Measurements from ENCODE around the gene SAMM50.
A peak's percentile ranks its signal among the peaks of the same experiment; 100 is the strongest.

SAMM50 gene

DNA sequence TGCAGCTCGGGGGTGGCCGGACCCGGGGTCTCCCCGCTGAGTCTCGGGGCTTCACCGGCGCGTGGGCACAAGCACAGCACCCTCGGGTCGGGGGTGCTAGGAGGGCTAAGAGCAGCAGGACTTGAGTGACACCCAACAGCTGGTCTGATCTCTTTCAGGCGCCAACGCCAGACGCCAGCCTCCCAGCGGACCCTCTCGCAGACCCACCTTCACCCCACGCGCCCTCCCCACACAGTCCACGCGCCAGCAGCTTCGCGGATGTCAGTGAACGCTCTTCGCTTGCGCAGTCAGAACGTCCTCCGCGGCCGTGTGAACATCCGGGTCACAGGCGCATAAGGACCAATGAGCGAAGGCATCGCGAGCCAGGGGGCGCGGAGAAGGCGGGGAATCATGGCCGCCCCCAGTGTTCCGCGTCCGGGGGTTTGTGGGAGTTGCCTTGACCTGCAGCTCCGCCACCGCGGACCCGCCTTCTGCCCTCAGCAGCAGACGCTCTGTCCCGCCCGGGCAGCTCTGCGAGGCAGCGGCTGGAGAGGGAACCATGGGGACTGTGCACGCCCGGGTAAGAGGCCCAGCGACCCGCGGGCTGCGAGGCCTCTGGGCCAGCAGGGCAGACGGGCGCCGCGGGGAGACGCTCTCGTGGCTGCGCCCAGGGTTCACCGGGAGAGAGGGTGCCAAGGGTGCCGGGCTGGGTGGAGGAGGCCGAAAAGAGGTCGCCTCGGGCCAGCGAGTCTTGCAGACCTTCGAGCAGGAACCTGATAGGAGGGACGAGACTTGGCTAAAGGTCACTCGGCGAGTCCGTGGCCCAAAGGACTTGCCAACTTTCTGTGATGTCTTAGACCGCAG lies at the start of gene SAMM50:
Gene SAMM50 (plus strand): TSS at position 403 of the 843 bp plus-strand sequence. CDS start 136 bp downstream, at position 539.
- peak; percentile 94 to 97 (median 96) for DNase-seq

DNA sequence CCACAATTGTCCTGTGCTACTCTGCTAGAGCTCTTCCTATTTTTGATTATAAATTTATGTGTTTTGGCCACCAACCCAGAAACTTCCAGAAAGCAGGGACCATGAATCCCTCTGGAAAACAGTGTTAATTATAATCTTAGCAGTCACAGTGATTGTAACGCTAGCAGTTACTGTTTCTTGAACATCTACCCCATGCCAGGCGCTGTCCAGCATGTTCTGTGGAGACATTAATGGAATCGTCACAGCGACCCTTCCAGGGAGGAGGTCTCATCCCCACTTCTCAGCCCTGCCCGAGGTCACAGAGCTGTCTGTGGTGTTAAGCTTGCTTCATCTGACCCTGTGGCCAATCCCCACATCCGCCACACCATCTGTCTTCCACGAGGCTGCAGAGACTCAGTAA lies 49.6 kb upstream of the SAMM50 start:
- no peak for DNase-seq

GRCh38 chr22:43909708-43910107 lies 45.5 kb upstream of the SAMM50 start:
- DNase-seq = no peak

- no peak for DNase-seq
These were observed 45.0 kb upstream of the SAMM50 start for GRCh38 chr22:43910178-43910695.

GRCh38 chr22:43911351-43911750 lies 43.9 kb upstream of the SAMM50 start:
- no peak for DNase-seq

DNA sequence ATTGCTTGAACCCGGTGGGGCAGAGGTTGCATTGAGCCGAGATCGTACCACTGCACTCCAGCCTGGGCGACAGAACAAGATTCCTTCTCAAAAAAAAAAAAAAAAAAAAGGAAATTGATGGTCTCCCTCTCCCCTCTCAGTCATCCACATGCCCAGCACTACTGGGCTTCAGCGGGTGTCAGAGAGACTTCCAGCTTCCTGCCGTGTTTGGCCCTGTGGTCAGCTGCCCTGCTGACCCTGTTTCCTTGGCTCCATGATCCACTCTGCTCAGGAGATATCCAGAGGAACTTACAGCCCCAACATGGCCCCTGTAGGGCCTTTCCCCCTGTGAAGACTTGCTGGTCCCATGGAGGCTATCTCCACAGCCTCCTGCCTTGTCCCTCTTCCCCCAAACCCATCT lies 37.7 kb upstream of the SAMM50 start:
- DNase-seq = peak in 2 of 3 donors; percentile 42 to 48

- no peak for DNase-seq
These were observed 35.9 kb upstream of the SAMM50 start for GRCh38 chr22:43919106-43919973.

- DNase-seq = peak; percentile 36 to 59 (median 43)
These were observed 33.9 kb upstream of the SAMM50 start for GRCh38 chr22:43921370-43921769.

GRCh38 chr22:43922123-43922522 lies 33.1 kb upstream of the SAMM50 start:
- no peak for DNase-seq

DNA sequence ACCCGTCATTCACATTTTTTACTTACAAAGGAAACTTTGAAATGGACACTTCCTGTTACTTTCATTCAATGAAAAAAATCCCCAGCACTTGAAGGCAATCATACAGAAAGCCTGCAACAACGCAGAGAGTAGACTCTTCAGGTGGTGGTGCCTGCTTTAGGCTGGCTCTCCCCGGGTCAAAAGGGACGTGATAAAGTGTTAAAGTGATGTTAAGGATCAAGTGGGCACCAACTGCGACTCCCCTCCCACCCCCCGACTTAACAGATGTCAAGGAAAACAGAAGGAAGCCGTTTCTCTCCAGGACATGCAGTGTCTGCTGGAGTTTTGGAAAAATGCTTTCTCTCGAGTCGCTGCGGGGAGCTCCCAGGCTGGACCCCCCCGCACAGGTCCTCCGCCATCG lies 32.1 kb upstream of the SAMM50 start:
- DNase-seq = peak in 2 of 3 donors; percentile 42 to 50

DNA sequence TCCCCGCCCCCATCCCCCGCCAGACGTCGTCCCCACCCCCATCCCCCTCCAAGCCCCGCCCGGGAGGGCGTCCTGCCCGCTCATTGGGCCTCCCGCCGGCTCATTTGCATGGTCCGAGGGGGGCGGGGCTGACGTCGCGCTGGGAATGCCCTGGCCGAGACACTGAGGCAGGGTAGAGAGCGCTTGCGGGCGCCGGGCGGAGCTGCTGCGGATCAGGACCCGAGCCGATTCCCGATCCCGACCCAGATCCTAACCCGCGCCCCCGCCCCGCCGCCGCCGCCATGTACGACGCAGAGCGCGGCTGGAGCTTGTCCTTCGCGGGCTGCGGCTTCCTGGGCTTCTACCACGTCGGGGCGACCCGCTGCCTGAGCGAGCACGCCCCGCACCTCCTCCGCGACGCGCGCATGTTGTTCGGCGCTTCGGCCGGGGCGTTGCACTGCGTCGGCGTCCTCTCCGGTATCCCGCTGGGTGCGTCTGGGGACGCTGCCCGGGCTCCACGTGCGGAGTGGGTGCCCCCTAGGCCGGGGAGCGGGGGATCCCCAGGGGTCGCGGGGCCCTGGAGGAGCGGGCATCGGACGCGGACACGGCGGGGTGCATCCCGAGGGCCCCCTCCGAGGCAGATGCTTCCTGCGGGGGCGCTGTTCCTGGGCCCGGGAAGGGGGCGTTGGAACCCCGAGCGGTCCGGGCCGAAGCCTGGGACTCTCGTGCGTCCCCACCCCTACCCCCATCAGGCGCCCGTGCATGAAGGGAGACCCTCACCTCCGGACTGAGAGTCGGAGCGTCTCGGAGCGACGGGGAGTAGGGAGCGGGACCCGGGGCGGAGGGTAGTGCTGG lies 31.4 kb upstream of the SAMM50 start, which contains the start of gene PNPLA3:
Gene PNPLA3 (plus strand): TSS at position 175 of the 834 bp plus-strand sequence. CDS start 107 bp downstream, at position 282.
- peak; percentile 79 to 93 (median 80) for DNase-seq

DNA sequence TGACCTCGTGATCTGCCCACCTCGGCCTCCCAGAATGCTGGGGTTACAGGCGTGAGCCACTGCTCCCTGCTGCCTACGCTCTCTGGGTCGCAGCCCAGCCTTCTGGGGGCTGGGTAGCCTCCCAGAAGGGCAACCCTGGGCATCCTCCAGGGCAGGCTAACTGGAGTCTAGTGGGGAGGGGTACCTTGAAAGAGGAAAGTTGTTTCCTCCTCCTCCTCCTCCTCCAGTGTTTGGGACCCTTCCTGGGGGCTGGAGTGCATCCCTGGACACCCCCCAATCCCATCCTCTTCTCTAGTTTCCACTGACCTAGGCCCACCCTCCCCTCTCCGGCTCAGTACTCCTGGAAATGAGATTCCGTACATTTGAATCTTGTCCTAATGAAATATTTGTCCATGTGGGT lies 30.4 kb upstream of the SAMM50 start:
- DNase-seq = no peak

GRCh38 chr22:43925433-43926348 lies 29.6 kb upstream of the SAMM50 start:
- peak; percentile 48 to 73 (median 62) for DNase-seq

DNA sequence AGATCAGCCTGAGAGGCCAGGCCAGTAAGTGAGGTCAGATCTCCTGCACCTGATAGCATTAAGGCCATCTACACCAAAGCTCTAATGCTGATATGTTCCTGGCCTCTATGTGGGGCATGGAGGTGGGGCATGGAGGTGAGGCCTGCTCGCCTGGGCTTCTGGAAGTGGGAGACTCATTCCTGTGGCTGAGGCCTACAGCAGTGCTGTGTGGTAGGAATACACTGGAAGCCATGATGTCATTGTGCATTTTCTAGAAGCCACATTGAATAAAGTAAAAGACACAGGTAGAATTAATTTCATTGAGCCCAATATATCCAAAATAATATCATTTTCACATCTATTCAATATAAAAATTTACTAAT lies 28.9 kb upstream of the SAMM50 start:
- DNase-seq = no peak

DNA sequence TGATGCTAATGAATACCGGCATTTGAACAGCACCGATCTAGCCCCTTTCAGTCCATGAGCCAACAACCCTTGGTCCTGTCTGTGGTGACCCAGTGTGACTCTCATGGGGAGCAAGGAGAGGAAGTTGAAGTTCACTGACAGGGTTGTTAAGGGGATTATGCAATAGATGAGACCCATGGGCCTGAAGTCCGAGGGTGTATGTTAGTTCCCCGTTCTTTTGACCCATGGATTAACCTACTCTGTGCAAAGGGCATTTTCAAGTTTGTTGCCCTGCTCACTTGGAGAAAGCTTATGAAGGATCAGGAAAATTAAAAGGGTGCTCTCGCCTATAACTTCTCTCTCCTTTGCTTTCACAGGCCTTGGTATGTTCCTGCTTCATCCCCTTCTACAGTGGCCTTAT lies 26.8 kb upstream of the SAMM50 start:
- peak; percentile 87 to 91 (median 89) for DNase-seq

GRCh38 chr22:43928908-43929307 lies 26.3 kb upstream of the SAMM50 start:
- DNase-seq = no peak

DNA sequence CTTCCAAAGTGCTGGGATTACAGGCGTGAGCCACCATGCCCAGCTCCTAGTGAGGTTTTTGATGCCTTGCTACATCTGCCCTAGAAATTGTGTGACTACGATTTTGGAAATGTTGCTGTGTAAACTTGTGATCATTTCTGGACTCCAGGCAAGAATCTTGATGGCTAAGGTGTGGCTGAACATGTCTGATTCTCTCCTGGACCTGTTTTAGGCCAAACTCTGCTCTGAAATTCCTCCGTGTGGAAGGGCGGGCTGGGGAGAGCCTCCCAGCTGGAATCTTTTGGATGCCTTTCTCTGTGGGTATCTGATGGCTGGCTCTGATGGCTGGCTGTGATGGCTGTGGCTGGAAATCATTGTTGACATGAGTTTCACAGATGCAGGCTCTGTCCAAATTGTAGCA lies 23.5 kb upstream of the SAMM50 start:
- no peak for DNase-seq

DNA sequence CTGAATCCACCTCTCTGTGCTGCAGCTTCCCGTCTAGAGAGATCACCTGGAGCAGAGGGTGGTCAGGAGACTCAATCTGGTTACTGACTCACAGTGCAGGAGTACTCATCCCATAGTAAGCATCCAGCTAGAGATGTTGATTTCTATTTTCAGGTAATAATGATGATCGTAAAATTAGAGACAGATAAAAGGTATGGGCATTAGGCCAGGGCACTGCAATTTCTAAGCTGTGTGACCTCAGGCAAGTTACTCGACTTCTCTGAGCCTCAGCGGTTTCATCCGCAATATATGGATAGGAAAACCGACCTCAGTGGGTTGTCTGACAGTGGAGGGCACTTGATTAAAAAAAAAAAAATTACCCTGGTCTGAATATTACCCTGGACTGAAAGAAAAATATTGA lies 13.8 kb upstream of the SAMM50 start:
- DNase-seq = no peak

- no peak for DNase-seq
These were observed 10.4 kb upstream of the SAMM50 start for GRCh38 chr22:43944670-43945430.

DNA sequence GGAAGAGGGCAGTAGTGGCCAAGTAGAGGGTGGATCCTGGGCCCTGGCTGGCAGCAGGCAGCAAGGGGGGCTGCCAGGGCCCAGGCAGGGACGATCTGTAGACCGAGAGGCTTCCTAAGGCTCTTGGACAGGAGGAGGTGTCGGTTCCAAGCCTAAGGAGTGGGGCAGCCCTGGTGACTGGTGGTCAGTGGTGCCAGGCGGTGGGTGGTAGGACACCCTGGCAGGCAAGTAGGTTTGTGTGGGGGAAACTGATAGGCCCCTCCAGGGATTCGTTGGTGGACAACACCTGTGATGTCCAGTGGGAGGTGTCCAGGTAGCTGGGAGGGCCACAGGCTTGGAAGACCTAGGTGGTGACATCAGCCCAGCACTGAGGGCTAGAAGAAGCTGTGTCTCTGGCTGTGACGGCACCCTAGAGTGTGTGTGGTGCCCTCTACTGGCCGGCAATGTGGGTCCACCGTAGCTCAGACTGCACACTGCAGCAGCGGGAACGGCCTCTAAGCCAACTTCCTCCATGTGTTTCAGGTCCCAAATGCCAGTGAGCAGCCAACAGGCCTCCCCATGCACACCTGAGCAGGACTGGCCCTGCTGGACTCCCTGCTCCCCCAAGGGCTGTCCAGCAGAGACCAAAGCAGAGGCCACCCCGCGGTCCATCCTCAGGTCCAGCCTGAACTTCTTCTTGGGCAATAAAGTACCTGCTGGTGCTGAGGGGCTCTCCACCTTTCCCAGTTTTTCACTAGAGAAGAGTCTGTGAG lies 9.4 kb upstream of the SAMM50 start:
- DNase-seq = peak; percentile 75 to 91 (median 87)
